Activated CD4-positive, CD25-positive, alpha-beta regulatory T cell treated with anti-CD3 and anti-CD28 coated beads, Interleukin-2, amount 50 U/mL, for 16 hours (primary cell): Measurements from ENCODE around the gene UBE2I.
"Not testable (repeated sequence)": the region's sequence is repeated elsewhere in the genome, so short reads cannot be mapped to it uniquely, and the experiment has no call there.

Source experiments
- DNase-seq: peaks from one replicate; pipeline ENCODE4 v3.0.0-alpha.2; 2020; ENCODE audit warnings: low read depth, low spot score

UBE2I gene

GRCh38 chr16:1277617-1278282, 31.7 kb upstream of the UBE2I start:
- DNase-seq = no peak

GRCh38 chr16:1278477-1278876, 31.0 kb upstream of the UBE2I start:
- DNase-seq = no peak

DNA sequence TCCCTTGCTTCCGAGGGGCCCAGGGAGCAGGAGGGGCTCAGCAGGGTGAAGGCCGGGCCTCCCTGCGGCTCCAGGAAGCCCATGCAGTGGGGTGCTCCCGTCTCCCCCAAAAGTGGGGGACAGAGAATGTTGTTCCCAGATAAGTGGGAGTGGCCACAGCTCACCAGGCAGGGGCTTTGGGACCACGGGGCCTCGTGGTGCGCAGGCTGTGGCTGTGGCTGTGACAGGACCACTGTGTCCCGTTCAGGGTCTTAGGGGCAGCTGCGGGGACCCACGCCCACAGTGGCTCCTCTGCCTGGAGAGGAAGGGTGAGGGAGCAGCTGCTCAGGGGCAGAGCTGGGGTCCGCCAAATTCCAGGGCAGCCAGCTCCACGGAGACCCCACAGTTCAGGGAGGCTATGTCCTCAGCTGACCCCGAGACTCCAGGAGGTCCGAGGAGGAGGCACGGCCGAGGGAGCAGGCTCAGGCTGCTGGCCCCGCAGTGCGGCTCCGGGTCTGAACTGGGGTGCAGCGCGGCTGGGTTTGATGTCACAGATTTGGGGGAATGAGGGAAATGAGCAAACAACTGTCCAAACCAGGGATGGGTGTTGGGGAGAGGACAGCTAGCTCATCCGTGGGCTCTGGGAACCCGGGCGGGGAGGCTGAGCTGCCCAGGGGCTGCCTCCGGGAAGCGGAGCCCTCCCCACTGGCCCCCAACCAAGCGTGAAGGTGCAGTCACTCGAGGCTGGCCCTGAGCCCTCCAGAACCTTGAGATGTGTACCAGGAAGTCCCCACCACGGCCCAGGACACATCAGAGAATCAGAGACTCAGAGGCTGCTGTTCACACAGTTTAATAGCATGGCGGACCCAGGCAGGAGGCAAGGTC, 30.1 kb upstream of the UBE2I start:
- no peak for DNase-seq

GRCh38 chr16:1279945-1280589, 29.4 kb upstream of the UBE2I start:
- no peak for DNase-seq

DNA sequence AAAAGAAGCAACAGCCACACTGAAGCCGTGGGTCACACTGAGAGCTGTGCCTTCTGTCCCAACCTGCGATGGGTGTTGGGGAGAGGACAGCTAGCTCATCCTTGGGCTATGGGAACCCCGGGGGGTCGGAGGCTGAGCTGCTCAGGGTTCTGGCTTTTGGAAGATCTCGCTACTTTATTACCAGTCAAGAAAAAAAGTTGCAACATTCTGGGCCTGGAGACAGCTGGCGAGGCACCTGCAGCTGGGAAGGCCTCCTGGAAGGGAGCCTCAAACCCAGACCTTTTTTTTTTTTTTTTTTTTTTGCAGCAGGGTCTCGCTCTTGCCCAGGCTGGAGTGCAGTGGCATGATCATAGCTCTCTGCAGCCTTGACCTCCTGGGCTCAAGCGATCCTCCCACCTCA, 28.7 kb upstream of the UBE2I start:
- DNase-seq = no peak

DNA sequence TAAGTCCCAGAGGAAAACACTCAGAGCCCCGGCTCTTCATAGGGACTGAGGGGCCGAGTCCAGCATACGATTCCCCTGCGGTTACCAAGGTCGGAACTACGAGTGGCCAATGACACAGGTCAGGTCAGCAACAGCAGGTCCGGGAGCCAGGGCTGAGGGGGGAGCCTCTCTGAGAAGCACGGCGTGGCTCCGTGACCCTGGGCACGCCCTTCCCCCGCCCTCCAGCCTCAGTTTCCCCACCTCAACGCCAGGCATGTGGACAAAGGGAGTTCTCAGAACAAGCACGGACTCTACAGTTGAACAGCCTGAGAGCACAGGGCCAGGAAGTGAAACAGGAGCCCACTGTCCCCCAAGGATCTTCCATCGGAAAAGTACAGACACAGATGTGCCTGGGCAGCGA, 27.9 kb upstream of the UBE2I start:
- no peak for DNase-seq

DNA sequence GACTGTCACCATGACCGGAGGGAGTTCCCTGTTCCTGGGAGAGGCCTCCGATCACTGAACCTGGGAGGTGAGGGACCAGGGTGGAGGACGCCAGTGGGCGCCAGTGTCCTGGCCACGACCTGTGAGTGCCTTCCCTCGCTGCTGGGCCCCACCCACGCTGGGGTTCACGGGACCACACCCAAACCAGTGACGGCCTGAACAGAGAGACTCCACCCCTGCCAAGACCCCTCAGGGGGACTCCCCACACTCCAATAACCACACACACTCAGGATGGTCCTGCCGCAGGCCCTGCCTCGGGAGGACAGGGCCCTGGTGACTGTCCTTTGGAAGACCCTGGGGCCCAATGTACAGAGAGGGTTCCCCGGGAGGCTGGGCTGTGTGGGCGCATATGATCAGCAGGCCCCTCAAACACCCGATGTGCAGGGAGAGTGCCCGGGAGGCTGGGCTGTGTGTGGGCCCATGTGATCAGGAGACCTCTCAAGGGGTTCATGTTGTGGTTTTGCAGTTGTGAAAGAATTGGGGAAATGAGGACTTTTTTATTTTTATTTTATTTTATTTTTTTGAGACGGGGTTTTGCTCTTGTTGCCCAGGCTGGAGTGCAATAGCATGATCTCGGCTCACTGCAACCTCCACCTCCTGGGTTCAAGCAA, 27.0 kb upstream of the UBE2I start:
- DNase-seq = no peak

DNA sequence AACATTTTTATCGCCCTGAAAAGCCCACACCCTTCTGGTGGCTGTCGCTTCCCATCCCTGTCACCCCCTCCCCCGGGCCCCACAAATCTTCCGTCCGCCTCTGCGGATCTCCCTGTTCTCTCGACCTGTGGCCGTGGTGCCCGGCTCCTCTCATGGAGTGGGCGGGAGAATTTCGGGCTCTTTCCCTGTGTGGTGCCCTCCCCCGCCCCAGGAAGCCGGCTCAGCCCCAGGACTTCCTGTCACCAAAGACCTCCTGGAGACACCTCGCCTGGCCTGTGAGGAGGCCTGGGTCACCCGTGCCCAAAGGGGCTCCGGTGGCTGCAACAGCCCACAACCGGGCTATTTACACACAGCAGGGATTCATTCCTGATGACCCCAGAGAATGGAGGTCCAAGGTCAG, 26.1 kb upstream of the UBE2I start:
- no peak for DNase-seq

DNA sequence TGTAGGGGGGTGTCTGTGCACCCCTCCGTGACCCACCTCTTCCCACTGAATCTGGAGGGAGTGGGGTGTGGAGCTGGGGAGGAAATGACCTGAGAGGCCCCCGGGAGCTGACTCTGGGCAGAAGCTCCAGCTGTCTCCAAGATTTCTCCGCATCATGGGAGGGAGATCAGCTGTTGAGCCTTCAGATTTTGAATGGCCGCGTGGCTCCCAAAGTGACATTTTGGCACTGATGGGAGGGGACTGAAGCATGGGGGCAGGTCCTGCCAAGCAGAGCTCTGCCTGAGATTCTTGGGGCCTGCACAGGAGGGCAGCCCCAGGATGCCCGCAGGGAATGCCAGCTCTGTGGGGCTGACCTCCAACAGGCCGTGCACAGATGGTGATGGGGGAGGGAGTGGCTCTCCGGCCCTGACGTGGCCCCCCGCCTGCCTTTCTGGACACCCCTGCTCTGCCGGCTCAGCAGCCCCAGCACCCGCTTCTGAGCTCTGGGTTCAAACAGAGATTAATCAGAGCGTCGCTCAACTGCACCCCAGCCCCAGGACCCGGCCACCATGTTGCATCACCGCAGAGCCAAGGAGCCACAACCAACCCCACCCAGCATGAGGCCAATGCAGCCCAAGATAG, 25.3 kb upstream of the UBE2I start:
- DNase-seq = no peak

DNA sequence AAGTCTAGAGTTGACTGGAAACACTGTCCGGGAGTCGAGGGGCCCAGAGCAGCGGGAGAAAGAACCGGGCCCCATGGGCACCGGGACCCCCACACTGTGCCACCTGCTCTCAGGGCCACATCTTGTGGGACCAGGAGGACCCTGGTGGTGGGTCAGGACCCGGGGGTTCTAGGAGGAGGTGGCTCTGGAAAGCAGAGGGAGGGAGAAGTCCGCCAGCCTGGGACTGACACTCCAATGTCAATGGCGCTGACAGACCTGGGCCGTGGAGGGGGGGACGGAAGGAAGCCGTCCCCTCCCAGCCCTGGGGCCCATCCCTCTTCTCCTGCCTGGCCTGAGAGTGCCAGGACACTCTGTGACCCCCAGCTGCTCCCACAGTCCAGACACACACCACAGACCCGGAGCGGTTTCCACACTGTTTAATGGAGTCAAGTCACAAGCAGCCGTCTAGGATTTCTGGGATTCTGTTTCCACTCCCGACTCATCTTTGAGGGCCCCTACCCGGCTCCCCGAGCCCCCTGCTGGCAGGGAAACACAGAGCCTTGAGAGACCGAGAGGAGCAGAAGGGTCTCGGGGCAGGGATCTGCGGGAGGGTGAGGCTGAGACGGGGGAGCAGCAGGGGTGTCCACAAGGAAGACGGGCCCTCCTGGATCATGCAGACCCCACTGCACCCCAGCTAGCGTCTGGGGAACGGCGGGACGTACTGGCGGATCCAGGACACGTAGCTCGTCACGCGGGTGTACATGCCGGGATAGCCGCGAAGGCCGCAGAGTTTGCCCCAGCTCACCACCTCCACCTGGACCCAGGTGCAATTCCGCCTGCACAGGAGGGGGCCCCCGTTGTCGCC, 23.5 kb upstream of the UBE2I start:
- no peak for DNase-seq

DNA sequence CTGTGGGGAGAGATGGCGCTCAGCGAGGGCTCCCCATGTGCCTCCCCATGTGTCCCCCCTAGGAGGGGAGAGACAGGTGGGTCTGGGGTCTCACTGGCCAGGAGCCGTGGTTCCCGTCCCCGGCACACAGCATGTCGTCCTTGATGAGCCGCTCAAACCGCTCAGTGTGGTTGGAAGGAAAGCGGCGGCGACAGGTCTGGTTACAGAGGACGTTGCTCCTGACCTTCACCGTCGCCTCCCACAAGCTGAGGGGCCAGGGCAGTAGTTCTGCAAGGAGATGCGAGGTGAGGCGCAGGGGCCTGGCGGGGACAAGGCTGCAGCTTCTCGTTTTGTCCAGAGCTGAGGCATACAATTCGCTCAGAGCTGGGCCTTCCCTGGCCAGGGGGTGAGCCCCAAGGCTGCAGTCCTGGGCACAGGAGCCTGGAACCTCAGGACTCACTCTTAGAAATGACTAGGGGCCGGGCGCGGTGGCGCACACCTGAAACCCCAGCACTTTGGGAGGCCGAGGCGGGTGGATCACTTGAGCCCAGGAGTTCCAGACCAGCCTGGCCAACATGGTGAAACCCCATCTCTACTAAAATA, 22.8 kb upstream of the UBE2I start:
- no peak for DNase-seq

DNA sequence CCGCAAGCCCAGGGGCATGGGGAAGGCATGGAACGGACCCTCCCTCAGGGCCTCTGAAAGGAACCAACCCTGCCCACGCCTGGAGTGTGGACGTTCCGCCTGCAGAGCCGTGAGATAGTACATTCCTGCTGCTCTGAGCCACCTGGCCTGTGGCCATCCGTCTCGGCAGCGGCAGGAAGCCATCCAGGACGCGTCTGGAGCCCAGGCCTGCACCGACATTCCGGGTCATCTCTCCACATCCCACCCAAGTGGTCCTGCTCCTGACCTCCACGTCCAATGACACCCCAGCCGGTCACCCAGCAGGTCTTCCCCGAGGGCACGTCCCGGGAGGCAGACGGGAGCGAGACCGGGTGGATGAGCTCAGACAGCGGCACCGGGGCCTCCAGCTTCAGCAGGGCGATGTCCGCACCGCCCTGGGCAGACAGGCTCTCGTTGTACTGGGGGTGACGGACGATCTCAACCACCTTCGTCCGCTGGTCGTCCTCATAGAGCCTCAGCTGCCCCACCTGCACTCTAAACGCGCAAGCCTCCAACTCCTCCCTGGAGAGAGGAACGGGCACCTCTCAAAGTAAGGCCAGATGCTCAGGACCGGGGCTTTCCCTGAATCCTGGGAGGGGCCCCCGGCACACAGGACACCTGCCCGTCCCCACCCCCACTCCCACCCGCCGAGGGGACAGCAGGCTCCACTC, 21.3 kb upstream of the UBE2I start:
- DNase-seq = no peak

DNA sequence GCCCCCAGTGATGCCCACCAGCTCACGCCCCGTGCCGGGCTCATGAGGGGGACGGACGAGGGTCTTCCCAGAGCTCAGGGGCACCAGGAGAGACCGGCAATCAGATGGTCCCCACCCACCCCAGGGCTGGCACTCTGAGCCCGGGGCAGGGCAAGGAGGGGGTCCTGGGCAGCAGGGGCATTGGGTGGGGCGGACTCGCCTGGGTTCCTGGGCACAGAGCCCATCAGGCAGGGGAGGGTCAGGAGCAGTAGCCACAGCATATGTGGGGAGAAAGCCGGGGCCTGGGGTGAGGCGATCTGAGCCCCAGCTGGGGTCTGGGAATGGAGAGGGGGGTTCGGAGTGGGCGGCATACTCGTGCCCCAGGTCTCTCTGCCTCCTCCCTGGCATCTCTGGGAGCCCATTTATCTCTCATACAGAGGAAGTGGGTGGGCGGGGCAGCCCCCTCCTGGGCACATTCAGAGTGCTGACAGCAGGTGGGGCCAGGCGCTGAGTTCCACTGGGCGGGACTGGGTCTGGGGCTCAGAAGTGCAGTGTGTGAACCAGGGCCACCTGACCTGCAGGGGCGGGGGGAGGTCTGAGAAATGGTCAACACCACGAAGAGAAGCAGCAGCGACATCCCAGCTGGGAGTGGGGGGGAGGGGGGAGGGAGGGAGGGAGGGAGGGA, 20.5 kb upstream of the UBE2I start:
- no peak for DNase-seq

DNA sequence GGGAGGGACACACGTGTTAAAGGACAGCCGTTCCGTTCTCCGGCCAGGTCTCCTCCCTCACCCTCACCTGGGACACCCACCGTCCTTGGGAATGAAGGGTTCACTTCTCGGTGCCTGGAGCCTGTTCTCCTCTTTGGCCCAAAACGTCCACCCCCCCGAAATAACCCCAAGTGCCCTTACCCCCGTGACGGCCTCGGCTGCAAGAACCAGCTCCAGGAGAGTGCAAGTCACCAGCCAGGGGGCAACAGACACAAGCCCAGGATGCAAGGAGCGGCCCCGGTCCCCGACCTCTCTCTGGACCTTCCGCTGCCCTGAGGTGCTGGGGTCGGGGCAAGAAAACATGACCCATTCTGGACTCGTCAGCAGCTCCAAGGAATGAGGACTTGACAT, 20.0 kb upstream of the UBE2I start:
- DNase-seq = no peak

GRCh38 chr16:1290063-1290501, 19.4 kb upstream of the UBE2I start:
- no peak for DNase-seq

GRCh38 chr16:1290860-1291575, 18.4 kb upstream of the UBE2I start:
- DNase-seq = no peak

DNA sequence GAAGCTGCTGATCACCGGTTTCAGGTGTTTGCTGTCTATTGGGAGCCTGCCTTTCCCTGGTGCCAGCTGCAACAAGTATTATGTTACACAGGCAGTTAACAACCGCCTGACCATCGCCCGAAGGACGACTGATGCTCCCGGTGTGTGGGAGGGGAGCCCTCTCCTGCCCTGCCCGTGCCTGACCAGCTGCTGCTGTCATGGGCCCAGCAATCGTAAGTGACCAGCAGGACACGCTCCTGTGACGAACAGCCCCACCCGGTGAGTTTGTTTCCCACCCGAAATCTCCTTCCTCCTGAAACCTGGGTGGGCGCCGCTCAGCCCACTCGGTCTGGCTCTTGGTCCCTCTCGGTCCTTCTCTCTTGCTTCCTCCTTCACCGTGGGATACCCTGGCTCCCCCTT, 17.9 kb upstream of the UBE2I start:
- no peak for DNase-seq

DNA sequence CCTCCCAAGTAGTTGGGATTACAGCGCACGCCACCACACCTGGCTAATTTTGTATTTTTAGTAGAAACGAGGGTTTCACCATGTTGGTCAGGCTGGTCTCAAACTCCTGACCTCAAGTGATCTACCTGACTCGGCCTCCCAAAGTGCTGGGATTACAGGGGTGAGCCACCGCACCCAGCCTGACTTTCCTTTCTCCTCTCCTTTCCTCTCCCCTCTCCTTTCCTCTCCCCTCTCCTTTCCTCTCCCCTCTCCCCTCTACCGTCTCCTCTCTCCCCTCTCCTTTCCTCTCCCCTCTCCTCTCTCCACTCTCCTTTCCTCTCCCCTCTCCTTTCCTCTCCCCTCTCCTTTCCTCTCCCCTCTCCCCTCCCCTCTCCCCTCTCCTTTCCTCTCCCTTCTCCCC, 17.2 kb upstream of the UBE2I start:
- not testable (repeated sequence) for DNase-seq

DNA sequence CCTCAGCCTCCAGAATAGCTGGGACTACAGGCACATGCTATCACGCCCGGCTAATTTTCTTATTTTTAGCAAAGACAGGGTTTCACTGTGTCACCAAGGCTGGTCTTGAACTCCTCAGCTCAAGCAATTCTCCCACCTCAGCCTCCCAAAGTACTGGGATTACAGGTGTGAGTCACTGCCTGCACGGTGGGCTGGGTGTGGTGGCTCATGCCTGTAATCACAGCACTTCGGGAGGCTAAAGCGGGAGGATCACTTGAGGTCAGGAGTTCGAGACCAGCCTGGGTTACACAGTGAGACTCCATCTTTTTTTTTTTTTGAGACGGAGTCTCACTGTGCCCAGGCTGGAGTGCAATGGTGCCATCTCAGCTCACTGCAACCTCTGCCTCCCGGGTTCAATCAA, 16.6 kb upstream of the UBE2I start:
- not testable (repeated sequence) for DNase-seq
